ENCODE data around the gene SFT2D3. TPM values are rescaled to one million over a fixed set of nuclear protein-coding genes. Genes with fewer than 3 reads are reported as not detected.

Gene SFT2D3
- total RNA-seq, 1 experiment from 2014 or later: 4.1 TPM

DNA sequence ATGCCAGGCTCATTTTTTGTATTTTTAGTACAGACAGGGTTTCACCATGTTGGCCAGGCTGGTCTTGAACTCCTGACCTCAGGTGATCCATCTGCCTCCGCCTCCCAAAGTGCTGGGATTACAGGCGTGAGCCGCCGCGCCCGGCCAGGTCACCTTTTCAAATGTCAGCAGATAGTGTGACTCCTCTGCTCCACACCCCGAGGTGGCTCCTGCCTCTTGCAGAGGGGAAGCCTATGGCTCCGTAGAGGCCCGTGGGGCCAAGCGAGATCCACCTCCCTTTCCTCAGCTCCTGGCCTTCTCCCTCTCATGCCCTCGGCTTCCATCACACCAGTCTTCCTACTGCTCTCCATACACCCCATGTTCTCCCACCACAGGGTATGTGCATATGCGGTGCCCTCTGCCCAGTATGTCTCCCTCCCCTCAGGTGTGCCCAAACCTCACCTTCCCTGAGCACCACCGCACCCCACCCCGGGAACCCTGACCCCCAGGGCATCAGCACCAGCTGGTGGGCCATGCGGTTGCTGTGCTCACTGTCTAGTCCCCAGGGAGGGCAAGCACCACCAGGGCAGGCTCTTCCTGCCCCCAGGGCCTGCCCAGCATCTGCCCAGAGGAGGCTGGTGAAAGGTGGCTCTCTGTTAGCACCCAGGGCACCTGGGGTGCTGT lies 44.6 kb upstream of the SFT2D3 start:
- CTCF ChIA-PET: interaction anchor here (0.6 to 0.7 kb wide), 2 partner anchors 28 to 333 kb away, joined by 3 read pairs; no protein-coding TSS in a partner anchor

DNA sequence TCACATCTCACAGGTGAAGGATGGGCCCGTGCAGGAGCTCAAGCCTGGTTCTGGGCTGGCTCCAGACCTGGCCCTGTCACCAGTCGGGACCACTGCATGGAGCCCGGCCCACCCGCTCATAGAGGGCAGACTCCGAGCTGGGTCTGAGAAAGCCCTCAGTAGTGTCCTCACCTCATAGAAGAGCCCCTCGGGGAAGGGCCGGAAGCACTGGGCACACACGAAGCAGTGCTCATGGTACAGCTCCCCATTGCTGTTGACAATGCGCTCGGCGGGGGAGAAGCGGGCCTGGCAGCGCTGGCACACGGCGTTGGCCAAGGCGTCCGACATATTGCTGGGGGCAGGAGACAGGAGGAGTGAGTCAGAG lies 44.1 kb upstream of the SFT2D3 start:
- H3K4me3 Mint-ChIP-seq (ENCODE audit: unreplicated experiment): no peak overlapping the region
- no peaks in the 10 kb centered on the region for H3K4me1 Mint-ChIP-seq (ENCODE audit: insufficient read depth, unreplicated experiment)
- H3K27ac Mint-ChIP-seq (ENCODE audit: low read depth, unreplicated experiment): no peak overlapping the region
- TF ChIP-seq, protein P1, sequence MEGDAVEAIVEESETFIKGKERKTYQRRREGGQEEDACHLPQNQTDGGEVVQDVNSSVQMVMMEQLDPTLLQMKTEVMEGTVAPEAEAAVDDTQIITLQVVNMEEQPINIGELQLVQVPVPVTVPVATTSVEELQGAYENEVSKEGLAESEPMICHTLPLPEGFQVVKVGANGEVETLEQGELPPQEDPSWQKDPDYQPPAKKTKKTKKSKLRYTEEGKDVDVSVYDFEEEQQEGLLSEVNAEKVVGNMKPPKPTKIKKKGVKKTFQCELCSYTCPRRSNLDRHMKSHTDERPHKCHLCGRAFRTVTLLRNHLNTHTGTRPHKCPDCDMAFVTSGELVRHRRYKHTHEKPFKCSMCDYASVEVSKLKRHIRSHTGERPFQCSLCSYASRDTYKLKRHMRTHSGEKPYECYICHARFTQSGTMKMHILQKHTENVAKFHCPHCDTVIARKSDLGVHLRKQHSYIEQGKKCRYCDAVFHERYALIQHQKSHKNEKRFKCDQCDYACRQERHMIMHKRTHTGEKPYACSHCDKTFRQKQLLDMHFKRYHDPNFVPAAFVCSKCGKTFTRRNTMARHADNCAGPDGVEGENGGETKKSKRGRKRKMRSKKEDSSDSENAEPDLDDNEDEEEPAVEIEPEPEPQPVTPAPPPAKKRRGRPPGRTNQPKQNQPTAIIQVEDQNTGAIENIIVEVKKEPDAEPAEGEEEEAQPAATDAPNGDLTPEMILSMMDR (IDR thresholded peaks at IDR 0.05; ENCODE audit: unreplicated experiment): no peak
- BruUV-seq (replicated peaks): no TSS peak
- H3K36me3 Mint-ChIP-seq (ENCODE audit: insufficient read depth, unreplicated experiment): no peaks in the 10 kb centered on the region
- ChIA-PET CTCF (no interaction called here), POLR2A (no interaction called here)
- H3K9me3 Mint-ChIP-seq (ENCODE audit: unreplicated experiment): no peaks in the 10 kb centered on the region
- intact Hi-C loops (cut with micrococcal nuclease): no loop called here
- DNase-seq (ENCODE audit: unreplicated experiment): no peak
- H3K27me3 Mint-ChIP-seq (ENCODE audit: insufficient read depth, unreplicated experiment): no peaks in the 10 kb centered on the region

More for the DNA sequence above, 44.6 kb upstream of the SFT2D3 start:
- TF ChIP-seq, protein P1 (IDR thresholded peaks at IDR 0.05; ENCODE audit: unreplicated experiment): no peak
- no TSS peak for BruUV-seq (replicated peaks)
- POLR2A ChIA-PET: no interaction called here
- no peaks in the 10 kb centered on the region for H3K27me3 Mint-ChIP-seq (ENCODE audit: insufficient read depth, unreplicated experiment)
- no peaks in the 10 kb centered on the region for H3K36me3 Mint-ChIP-seq (ENCODE audit: insufficient read depth, unreplicated experiment)
- H3K4me3 Mint-ChIP-seq (ENCODE audit: unreplicated experiment): no peak overlapping the region
- no peak overlapping the region for H3K27ac Mint-ChIP-seq (ENCODE audit: low read depth, unreplicated experiment)
- no peaks in the 10 kb centered on the region for H3K9me3 Mint-ChIP-seq (ENCODE audit: unreplicated experiment)
- intact Hi-C loops (cut with micrococcal nuclease): no loop called here
- no peak for DNase-seq (ENCODE audit: unreplicated experiment)
- H3K4me1 Mint-ChIP-seq (ENCODE audit: insufficient read depth, unreplicated experiment): no peaks in the 10 kb centered on the region

DNA sequence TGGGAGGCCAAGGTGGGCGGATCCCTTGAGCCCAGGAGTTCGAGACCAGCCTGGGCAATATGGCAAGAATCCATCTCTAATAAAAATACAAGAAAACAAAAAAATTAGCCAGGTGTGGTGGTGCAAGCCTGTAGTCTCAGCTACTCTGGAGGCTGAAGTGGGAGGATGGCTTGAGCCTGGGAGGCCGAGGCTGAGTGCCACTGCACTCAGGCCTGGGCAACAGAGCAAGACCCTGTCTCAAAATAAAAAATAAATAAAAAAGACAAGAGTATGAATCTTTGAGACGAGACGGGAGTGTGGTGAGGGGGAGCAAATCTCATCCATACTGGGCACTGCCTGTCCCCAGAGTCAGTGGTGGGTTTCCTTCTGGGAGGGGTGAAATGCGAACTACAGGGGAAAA lies 43.2 kb upstream of the SFT2D3 start:
- H3K9me3 Mint-ChIP-seq (ENCODE audit: unreplicated experiment): no peaks in the 10 kb centered on the region
- H3K27me3 Mint-ChIP-seq (ENCODE audit: insufficient read depth, unreplicated experiment): no peaks in the 10 kb centered on the region
- no peak overlapping the region for H3K27ac Mint-ChIP-seq (ENCODE audit: low read depth, unreplicated experiment)
- POLR2A ChIA-PET: no interaction called here
- CTCF ChIA-PET: no interaction called here
- H3K4me3 Mint-ChIP-seq (ENCODE audit: unreplicated experiment): no peak overlapping the region
- H3K36me3 Mint-ChIP-seq (ENCODE audit: insufficient read depth, unreplicated experiment): no peaks in the 10 kb centered on the region
- TF ChIP-seq, protein P1 (IDR thresholded peaks at IDR 0.05; ENCODE audit: unreplicated experiment): no peak
- no peak for DNase-seq (ENCODE audit: unreplicated experiment)
- no peaks in the 10 kb centered on the region for H3K4me1 Mint-ChIP-seq (ENCODE audit: insufficient read depth, unreplicated experiment)
- intact Hi-C loops (cut with micrococcal nuclease): no loop called here
- no TSS peak for BruUV-seq (replicated peaks)

DNA sequence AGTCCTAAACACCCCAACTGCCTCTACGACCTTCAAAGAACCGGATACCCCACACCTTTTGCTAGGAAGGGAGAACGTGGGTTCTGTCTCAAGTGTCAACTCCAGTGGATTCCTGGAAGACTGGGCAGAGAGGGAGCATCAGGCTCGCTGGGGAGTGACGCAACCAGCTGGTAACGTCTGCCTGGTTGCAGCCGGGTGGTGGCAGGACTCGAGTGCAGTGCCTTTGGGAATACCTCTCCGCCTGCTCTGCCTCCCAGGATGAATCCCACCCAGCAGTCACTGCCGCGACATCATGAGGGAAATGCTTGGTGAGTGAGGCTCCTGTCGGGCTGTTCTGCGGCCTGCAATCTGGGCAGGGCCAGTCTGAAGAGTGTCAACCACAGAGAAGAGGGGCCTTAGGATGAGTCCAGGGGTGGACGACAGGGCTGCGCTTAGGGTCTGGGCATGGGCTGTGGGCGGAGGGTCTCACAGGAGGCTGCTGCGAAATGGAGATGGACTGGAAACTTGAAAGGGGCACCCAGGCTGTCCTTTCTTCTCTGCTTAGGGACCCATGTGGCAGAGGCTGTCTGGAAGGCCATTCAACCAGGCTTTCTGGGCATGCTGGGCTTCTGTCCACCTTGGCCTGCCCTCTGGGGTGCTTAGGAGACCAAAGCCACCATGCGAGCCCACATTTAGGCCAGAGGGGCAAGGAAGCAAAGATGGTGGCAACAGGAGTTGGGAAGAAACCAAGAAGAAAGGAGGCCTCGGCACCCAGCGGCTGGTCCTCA lies 42.5 kb upstream of the SFT2D3 start:
- H3K4me1 Mint-ChIP-seq (ENCODE audit: insufficient read depth, unreplicated experiment): no peaks in the 10 kb centered on the region
- ChIA-PET POLR2A (no interaction called here), CTCF (no interaction called here)
- DNase-seq (ENCODE audit: unreplicated experiment): no peak
- H3K36me3 Mint-ChIP-seq (ENCODE audit: insufficient read depth, unreplicated experiment): no peaks in the 10 kb centered on the region
- no peaks in the 10 kb centered on the region for H3K9me3 Mint-ChIP-seq (ENCODE audit: unreplicated experiment)
- TF ChIP-seq, protein P1 (IDR thresholded peaks at IDR 0.05; ENCODE audit: unreplicated experiment): no peak
- H3K27me3 Mint-ChIP-seq (ENCODE audit: insufficient read depth, unreplicated experiment): no peaks in the 10 kb centered on the region
- intact Hi-C loops (cut with micrococcal nuclease): no loop called here
- no peak overlapping the region for H3K27ac Mint-ChIP-seq (ENCODE audit: low read depth, unreplicated experiment)
- no peak overlapping the region for H3K4me3 Mint-ChIP-seq (ENCODE audit: unreplicated experiment)
- BruUV-seq (replicated peaks): no TSS peak
